Pons (tissue), 1 donor: ENCODE results near the gene NDUFS6.
"Not testable (repeated sequence)": the region's sequence is repeated elsewhere in the genome, so short reads cannot be mapped to it uniquely, and the experiment has no call there.

Experiments
- DNase-seq: peaks from one replicate; pipeline ENCODE4 v3.0.0-alpha.2; 2016; ENCODE audit warnings: low spot score

The NDUFS6 gene

DNA sequence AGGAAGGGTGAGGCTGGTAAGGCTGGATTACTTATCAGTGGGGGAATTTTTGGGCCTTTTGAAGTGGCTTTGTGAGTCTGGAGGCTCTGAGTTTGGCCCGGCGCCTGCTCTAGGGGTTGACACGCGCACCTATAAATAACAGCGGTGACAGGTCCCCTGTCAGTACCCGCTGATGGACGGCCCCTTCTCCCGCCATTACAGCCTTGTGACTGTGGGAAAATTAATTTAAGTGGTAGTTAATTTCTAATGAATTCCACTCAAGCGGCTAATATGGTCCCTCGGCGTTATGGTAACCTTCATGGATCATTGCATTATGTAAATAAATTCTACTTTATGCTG is 18.0 kb upstream of the NDUFS6 start:
- DNase-seq, result no peak

DNA sequence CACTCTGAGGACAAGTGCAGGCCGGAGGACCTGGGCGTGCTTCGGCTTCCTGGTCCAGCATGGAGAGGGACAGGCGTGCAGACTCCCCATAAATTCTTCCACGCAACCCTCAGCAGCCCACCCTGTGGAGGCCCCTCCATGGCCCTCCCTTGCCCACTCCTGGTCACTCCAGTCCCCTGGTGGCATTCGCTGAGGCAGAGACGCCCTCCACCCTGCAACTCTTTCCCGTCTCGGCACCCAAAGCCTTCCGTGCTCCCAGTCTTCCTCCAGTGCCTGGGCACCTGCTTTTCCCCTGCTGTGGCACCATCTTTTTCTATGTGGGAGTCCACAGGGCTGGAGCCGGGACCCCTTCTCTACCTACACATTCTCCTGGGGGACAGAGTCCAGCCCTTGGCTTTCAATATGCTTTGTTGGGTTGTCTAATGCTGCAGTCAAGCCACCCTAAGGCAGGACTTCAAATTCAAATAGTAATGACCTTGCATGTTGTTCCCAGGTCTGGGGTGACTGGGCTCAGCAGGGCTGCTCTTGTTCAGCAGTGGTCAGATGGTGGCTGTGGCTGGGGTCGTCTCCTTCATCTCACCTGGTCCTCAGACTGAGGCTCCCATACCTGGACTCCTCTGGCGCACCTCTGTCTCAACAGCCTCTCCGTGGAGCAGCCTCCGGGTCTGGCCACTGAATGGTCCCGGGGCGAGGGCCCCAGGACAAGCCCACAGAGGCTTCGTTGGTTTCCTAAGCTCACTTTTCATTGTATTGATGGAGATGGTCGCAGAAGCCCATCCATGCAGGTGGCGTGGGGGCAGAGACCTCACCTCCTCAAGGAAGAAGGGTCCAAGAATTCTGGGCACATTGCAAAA is 16.8 kb upstream of the NDUFS6 start:
- no peak for DNase-seq

DNA sequence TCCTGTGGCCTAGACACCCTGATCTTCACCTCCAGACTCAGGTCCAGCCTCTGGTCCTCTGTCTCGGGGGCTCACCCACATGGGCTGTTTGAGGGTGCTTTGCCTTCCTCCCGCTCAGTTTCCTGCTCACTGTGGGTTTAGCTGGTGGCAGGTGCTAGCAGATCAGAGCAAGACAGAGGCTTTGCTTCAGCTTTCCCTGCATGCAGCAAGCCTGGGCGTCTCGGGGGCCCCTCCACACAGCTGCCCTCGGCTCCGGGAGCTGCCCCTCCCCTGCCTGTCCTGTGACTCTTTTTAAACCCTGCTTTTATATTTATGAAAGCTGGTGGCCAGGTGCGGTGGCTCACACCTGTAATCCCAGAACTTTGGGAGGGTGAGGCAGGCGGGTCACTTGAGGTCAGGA is 16.1 kb upstream of the NDUFS6 start:
- no peak for DNase-seq

DNA sequence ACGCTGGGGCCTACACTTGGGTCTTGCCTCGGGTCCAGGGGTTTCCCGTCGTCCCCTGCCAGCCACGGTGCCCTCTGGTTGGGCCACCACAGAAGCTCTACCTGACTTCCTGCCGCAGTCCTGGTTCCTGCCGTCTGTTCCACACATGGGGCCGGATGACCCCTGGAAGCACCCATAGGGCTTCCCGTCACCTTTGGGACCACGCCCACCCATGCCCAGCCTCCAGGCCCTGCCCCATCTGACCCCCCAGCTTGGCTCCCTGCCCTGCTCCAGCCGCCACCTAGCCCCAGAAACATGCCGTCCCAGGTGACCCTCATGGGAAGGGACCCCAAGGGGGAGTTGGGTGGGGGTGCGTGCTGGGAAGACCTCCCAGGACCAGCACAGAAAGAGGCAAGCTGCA is 15.2 kb upstream of the NDUFS6 start:
- no peak for DNase-seq

DNA sequence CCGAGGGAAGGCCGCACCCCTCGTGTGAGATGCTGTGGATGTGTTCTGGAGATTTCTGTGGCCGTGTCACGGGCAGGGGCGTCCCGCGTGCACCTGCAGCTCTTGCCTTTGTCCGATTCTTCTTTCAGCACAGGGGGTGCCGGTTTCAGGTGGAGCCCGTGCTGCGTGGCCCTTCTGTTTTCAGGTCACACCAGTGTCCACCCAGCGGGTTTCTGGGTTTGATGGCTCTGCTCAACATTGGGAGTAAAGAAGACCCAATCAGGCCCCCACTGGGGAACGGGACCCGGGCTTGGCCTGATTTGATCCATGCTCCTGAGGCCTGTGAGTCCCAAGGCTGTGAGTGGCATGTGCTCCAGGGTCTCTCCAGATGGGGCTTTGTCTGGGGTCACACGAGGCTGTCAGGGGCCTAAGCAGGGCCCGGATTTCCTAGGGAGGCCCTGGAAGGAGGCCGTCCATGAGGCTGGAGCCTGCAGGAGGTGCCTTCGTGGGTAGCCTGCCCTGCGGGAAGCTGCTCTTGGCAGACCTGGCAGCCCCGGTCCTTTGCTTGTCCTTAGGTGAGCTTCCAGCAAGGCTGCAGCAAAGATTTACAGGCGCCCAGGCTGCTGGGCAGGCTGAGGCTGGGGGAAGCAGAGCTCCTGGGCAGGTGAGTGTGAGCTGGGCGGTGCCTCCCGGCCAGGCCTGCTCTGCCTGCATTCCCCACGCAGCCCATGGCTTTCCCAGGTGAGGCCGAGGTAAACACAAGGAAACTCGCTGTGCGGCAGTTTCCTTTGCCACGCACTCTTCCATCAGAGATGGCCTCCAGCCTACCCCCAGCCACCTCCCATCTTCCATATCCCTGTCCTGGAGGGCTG is 14.4 kb upstream of the NDUFS6 start:
- no peak for DNase-seq

DNA sequence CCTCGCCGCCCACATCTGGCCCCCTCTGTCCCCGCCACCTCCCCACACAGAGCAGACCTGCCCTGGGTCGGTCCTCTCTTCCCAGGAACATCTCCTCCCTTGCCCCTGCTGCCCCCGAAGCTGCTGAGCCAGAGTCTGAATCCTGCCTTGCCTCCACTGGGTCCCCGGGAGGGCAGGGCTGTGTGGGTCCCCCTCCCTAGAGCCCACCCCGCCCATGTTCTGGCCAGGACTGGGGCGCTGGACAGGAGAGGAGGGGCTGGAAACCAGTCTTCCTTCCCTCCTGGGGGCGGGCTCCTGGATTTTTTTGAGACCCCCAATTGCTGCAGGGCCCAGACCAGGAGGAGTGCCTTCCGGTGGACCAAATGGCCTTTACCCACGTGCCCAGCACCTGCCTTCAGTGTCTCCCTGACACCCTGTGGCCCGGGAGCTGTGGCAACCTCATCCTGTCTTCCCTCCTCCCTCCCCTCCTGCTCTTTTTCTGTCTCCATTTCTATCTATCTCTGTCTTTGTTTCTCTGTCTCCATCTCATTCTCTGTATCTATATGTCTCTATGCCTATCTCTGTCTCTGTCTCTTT is 13.6 kb upstream of the NDUFS6 start:
- no peak for DNase-seq

DNA sequence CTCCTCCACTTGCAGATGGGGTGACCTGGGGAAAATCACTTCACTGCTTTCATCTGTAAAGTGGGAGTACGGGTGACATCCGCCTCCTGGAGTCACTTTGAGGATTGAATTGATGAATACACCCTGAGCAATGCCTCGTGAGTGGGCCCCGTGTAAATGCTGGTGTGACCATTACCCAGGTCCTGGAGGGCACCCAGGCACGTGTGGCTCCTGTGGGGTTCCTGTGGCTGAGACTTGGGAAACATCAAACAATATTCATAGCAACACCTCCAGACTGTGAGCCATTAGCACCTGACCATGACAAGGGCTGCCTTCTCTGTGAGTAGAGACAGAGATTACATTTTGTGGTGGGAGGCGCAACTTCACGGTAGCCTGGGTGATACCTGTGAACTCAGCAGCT is 13.0 kb upstream of the NDUFS6 start:
- DNase-seq, result no peak

DNA sequence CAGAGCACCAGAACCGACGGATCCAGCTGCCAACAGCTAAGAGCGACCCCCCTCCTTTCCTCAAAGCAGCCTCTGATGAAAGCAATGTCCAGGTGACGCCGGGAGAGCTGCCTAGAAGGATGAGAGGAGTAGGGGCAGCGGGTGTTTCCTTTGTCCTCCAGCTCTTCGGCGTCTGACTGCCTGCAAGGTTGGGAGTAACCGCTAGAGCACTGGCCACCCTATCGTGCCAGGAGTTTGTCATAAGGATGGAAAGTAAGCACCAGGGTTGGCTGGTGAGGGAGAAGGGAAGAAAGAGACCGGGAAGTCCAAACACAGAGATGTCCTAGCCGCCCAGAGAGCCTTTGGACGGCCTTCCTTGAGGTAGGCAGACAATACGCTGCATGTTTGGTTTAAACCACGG is 12.4 kb upstream of the NDUFS6 start:
- DNase-seq, result no peak

DNA sequence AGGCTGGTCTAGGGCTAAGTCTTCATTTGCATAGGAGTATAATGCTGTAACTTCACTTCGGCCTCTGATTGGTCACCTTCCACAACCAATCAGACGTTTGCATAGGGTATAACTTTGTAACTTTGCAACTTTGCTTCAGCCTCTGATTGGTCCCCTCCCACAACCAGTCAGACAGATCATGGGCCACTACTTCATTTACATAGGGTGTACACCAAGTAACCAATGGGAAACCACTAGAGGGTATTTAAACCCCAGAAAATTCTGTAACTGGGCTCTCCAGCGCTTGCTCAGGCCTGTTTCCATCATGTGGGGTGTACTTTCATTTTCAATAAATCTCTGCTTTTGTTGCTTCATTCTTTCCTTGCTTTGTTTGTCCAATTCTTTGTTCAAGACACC is 11.8 kb upstream of the NDUFS6 start:
- DNase-seq, result not testable (repeated sequence)

DNA sequence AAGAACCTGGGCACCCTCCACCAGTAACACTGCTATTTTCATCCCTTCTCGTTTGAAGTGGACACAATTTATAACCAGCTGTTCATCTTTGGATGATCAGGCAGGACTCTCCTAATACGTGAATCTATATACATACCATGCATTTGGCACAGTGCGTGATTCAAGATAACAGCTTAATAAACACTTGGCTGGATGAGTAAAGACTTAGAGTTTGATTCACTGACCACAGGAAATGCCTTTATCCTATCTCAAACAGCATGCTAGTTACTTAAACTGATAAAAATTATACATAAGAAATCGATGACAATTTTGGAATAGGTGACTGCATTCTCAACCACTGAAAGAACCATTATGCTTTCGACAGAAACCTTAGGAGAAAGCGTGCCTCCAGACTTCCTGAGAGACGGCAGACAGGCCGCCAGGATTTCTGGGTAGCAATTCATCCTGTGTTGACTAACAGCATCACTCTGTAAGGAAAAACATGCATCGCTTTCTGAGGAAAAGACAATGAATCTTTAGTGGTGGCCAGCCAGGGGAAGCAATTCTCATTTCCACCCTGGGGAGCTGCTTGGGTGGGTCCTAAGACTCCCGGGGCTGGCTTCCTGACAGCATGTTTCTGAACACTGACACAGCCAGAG is 11.3 kb upstream of the NDUFS6 start:
- DNase-seq, result peak; percentile 3

DNA sequence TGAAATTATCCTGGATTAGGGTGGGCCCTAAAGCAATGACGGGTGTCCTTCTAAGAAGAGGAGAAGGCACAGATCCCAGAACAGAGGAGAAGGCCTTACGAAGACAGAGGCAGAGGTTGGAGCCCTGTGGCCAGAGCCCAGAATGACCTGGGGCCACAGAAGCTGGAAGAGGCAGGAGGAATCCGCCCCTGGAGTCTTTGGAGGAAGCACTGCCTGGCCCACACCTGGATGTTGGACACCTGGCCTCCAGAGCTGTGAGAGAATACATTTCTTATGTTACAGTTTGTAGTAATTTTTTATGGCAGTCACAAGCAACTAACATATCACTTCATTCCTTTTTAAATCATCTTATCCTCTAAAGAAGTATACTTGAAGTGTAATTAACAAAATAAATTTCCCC is 10.0 kb upstream of the NDUFS6 start:
- no peak for DNase-seq

DNA sequence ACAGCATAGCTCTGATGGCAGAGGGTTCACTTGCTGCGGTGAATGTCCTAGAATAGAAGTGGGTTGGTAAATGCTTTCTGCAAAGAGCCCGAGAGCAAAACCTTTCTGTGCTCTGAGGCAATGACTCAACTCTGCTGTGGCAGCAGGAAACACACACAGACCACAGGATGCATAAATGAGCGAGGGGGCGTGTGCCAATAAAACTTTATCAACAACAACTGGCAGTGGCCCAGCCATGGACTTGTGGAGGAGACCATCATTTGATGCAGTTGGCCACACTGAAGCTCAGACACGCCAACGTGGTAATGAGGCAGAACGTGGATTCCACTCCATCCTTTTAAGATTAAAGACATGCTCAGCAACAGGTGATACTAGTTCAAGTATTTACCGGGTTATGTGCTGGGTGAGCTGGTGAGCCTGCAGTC is 8.4 kb upstream of the NDUFS6 start:
- no peak for DNase-seq

DNA sequence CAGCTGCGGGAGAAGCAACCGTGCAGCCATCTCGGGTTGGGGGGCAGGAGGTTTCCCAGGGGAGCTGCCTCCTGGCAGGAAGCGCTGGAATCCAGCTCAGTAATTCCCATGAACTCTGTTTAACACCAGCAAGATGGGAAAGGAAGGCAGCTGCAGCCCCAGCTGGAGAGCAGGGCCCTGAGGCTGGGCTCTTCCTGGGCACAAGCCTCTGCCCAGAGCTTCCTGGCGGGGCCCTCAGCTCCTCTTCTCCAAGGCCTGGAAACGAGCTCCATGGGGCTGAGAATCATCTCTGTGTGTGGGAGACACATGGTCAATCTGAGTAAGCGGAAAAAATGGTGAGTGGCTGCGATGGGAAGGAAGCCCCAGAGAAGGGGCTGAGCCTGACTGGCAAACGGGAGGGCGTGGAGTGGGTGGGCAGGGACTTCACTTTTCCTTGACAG is 7.9 kb upstream of the NDUFS6 start:
- DNase-seq, result no peak

DNA sequence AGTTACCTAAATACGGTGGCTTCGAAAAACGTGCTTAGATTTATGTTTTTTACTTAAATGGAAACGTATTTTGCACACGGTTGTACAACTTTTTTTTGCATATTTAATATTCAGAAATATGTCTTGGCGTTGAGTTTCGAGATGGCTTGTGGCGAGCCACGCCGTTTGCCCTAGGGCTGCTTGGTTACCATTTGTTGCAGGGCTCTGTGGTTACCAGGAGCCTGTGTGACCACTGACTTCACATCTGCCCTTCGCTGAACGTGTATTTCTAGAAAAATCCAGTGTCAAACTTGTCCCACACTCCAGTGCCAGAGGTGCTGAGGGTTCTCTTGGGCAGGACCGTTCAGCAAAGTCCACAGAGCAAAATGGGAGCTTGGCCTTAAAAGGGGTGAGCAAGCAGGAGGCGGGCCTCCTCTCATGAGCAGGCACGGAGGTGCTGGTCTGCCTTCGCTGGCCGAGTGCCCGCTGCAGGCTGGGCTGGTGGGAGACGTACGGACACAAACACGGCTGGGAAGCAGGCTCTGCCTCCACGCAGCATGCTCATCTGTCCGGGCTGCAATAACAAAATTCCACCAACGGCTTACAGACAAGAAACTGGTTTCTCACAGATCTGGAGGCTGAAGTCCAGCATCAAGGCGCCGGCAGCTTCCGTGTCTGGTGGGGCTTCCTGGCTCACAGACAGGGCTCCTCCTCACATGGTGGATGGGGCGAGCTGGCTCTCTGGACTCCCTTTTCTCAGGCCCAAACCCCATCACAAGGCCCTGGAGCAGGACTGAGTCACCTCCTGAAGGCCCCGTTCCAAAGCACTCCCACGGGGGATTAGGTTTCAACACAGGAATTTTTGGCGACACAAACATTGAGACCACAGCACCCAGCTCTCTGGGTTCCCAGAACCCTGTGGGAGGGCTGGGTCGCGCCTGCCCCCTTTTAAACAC is 7.0 kb upstream of the NDUFS6 start:
- DNase-seq, result no peak

DNA sequence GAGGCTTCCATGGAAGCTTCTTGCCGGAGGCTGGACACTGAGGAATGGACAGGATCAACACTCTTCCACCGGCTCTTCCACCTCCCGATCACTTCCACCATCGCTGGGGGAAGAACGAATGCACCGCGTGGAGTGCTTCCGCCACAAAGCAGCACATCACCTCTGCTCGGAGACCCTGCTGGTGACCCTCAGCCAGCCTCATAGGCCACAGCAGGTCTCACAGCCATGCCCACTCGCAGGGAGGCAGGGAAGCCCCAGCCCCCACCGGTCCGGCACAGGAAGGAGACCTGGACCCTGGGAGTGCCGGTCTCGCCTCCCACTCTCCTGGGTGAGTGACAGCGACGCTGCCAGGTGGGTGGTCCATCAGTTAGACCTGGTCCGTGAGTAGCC is 6.3 kb upstream of the NDUFS6 start:
- no peak for DNase-seq

DNA sequence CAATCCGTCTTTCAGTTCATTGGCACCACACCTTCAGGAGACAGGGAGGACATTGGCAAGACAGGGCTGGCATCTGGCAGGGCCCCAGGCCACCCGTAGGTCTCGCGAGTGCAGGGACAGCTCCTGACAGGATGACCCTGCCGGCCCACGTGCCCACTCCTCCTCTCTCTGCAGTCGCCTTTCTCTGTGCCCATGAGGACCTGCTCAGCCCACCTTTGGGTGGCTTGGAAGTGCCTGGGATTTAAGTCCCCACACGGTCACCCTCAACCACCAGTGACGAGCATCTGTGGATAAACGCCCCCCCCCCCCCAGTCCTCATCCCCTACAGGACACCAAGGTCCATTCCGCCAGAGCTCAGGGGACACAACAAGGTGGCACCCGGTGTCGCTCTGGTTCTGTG is 5.7 kb upstream of the NDUFS6 start:
- DNase-seq, result no peak

DNA sequence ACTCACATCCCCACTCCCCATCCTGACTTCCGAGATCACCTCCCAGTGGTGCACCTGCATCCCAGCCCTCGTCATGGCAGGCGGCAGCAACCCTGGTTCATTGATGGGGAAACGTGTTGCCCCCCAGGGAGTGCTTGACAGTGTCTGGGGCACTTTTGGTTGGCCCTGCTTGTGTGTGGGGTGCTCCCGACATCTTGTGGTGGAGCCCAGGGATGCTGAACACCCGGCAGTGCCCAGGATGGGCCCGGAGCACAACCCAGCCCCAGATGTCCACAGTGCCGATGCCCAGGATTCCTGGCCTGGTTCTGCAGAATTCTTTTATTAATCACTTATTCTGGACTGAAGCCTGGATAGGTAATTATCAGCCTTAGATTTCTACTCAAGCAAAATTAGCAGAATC is 5.3 kb upstream of the NDUFS6 start:
- DNase-seq, result no peak

DNA sequence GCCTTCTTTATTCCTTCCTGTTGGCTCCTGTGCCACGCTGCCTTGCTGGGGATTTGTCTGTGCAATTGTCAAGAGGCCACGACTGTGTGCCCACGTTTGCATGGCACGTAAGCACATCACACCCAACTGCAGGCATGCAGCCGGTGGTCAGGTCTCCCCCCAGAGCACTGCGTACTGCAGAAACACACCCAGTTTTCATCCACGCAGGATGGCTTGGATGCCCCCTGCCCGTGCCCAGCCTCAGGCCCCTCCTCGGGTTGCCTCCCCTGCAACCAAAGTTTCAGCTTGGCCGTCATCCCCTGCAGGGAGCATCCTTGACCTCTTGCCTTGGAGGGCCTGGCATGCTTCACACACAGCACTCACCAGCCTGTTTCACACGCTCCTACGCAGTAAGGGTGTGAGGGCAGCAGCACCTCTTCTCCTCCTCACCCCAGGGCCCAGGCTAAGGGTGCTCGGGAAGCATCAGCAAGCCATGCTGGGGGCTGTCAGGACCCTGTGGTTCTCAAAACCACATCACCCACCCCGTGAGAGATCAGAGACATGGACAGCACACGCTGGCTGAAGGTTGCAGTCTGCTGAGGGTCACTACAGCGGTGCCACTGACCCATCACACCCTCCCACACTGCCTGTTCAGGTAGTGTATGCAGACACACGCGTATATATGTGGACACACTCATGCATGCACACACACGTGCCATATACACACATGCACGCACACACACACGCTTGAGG is 4.7 kb upstream of the NDUFS6 start:
- no peak for DNase-seq

DNA sequence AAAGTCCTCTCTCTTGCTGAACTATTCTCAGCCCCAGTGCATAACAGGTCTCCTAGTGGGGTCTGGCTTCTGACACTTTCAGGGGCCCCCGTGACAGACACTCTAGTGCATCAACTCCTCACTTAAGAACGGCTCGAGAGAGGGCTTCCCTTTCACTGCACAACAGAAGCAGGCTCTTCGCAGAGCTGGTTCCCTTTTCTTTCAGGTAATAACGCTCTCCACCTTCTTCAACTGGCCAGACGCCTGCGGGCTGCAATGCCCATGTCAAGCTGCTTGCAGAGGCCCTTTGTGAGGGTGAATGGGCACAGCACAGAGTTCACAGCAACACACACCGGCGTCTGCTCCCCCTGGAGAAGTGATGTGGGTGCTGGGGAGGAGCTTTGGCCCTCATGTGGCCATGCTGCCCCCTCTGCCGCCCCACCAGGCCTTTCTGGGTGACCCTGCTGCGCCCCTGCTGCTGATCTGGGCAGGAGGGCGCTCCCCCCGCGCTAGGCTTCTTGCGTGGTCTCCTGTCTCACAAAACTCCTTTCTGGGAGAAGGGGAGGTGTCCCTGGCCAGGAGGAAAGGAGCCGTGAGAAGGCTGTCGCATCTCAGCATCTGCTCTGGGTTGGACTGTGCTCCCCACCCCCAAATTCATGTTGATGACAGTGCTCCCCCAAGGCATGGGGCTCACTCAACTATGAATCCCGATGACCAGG is 4.0 kb upstream of the NDUFS6 start:
- DNase-seq, result no peak

DNA sequence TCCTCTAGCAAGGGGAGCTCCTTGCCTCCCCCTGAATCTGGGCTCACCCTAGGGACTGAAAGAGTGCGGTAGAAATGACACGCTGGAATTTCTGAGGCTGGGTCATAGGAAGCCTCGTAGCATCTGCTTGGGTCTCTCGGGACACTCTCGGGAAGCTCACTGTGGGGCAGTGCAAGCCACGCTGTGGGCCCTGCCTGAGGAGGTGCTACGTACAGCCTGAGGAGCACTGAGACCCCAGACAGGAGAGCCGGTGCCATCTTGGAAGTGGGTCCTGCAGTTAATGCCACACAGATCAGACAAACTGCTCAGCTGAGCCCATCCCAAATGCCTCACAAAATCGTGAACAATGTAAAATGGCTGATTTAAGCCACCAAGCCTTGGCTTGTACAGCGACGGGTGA is 3.4 kb upstream of the NDUFS6 start:
- no peak for DNase-seq
